Tibial nerve (tissue), 3 donors: ENCODE results near the gene KRTAP7-1.

Source experiments
- CTCF ChIP-seq, 5 experiments: fragments of 200-600 bp in 3 of 5; fragments of 450-650 bp in 2 of 5; sonication (generic) in 3 of 5; IDR thresholded peaks; one replicate each; pipeline ENCODE4 v1.5.1; 2016 to 2019; ENCODE audit warnings: antibody characterized with exemption in 5 of 5, mild to moderate bottlenecking in 3 of 5, moderate library complexity in 2 of 5
- POLR2A ChIP-seq, 2 donors: fragments of 450-650 bp; IDR thresholded peaks; one replicate each; pipeline ENCODE4 v1.6.1; 2017; ENCODE audit warnings: antibody characterized with exemption in 2 of 2, mild to moderate bottlenecking in 2 of 2, moderate library complexity in 2 of 2

DNA sequence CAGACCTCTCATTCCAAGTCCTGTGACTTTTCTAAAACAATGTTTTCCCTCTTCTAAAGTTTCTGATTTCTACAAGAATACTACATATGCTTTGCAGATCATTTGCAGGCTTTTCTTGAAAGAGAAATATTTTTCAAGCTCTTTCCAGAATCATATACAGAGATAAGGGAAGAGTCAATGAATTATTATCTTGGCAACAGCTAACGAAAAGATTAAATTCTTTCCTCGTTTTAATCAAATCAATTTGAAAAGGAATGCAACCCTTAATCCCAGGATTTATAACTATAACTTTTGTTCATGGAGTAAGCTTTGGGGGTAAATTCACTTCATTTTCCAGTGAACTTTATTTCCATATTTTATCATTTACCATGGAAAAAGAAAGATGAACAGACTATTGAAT, 45.0 kb upstream of the KRTAP7-1 start:
- no peak for TF ChIP-seq CTCF (IDR thresholded peaks at IDR 0.05)
- no peak for TF ChIP-seq POLR2A (IDR thresholded peaks at IDR 0.05)
